ENCODE results near the gene INHBA. TPM values are rescaled to one million over a fixed set of nuclear protein-coding genes. Genes with fewer than 3 reads are reported as not detected.

The INHBA gene
- total RNA-seq, 1 donor from 2014 or later = 0.16 TPM

DNA sequence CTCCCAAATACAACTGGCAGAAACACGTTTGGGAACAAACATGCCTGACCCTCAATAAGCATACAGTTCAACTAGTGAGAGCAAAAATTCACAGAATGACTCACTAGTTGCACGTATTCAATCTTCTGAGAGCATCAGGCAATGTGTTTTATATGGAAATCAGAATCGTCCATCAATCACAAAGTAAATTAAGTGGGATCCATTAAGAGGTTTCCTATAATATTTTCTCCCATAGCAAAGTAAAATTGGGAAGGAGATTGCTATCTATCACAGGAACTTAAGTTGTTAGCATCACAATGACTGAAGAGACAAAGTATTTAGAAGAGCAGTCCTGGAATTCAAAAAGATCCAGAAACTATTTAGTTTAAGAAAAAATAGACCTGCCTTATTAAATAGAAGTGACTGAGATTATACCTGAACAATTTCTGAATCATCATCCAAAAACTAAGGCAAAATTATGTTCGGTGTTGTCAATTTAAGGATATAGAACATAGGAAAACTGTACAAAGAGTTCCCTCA, 28.3 kb downstream of the INHBA start:
- H3K27ac Mint-ChIP-seq = no peak overlapping the region

DNA sequence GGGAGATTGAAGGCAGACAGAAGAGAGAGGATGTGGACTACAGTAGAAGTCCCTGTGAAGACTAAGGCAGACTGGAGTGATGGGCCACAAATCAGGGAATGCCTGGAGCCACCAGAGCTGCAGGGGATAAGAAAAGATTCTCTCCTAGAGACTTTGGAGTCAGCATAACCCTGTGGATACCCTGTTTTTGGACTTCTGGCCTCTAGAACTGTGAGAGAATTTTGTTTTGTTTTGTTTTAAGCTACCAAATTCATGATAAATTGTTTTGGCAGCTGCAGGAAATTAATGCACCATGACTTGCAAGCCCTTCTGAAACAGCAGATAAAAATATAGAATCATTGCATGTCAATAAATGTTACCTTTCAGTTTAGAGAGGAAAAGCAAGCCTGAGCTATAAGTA, 41.3 kb downstream of the INHBA start:
- ATAC-seq (ENCODE audit: low read depth) (no peak), DNase-seq (no peak)
- intact Hi-C loops (cut with micrococcal nuclease) = no loop called here
- H3K27me3 Mint-ChIP-seq = no peaks in the 10 kb centered on the region
- no peaks in the 10 kb centered on the region for H3K4me1 Mint-ChIP-seq
- H3K36me3 Mint-ChIP-seq (ENCODE audit: low read depth) = no peaks in the 10 kb centered on the region
- TF ChIP-seq, protein P1, sequence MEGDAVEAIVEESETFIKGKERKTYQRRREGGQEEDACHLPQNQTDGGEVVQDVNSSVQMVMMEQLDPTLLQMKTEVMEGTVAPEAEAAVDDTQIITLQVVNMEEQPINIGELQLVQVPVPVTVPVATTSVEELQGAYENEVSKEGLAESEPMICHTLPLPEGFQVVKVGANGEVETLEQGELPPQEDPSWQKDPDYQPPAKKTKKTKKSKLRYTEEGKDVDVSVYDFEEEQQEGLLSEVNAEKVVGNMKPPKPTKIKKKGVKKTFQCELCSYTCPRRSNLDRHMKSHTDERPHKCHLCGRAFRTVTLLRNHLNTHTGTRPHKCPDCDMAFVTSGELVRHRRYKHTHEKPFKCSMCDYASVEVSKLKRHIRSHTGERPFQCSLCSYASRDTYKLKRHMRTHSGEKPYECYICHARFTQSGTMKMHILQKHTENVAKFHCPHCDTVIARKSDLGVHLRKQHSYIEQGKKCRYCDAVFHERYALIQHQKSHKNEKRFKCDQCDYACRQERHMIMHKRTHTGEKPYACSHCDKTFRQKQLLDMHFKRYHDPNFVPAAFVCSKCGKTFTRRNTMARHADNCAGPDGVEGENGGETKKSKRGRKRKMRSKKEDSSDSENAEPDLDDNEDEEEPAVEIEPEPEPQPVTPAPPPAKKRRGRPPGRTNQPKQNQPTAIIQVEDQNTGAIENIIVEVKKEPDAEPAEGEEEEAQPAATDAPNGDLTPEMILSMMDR (IDR thresholded peaks at IDR 0.05) = no peak
- POLR2A ChIA-PET = no interaction called here
- no peak overlapping the region for H3K27ac Mint-ChIP-seq
- no peaks in the 10 kb centered on the region for H3K9me3 Mint-ChIP-seq
- H3K4me3 Mint-ChIP-seq = no peak overlapping the region
- CTCF ChIA-PET = no interaction called here

More for the DNA sequence above, 28.3 kb downstream of the INHBA start:
- Mint-ChIP-seq H3K4me3 (no peak overlapping the region), H3K9me3 (no peaks in the 10 kb centered on the region), H3K36me3 (ENCODE audit: low read depth) (no peaks in the 10 kb centered on the region), H3K4me1 (no peaks in the 10 kb centered on the region), H3K27me3 (peaks cover 13% of the 10 kb centered on the region)
- POLR2A ChIA-PET = no interaction called here
- ATAC-seq (ENCODE audit: low read depth) = no peak
- TF ChIP-seq, protein P1 (IDR thresholded peaks at IDR 0.05) = no peak
- intact Hi-C loops (cut with micrococcal nuclease) = no loop called here
- CTCF ChIA-PET = no interaction called here
- DNase-seq = no peak

GRCh38 chr7:41659539-41659938, 43.4 kb downstream of the INHBA start:
- ChIA-PET POLR2A (no interaction called here), CTCF (no interaction called here)
- intact Hi-C loops (cut with micrococcal nuclease) = no loop called here
- Mint-ChIP-seq H3K4me3 (no peak overlapping the region), H3K9me3 (no peaks in the 10 kb centered on the region), H3K4me1 (no peaks in the 10 kb centered on the region), H3K27me3 (no peaks in the 10 kb centered on the region), H3K27ac (no peak overlapping the region), H3K36me3 (ENCODE audit: low read depth) (no peaks in the 10 kb centered on the region)
- ATAC-seq (ENCODE audit: low read depth) (no peak), DNase-seq (no peak)
- TF ChIP-seq, protein P1 (IDR thresholded peaks at IDR 0.05) = no peak

GRCh38 chr7:41656366-41656765, 46.5 kb downstream of the INHBA start:
- Mint-ChIP-seq H3K36me3 (ENCODE audit: low read depth) (no peaks in the 10 kb centered on the region), H3K27me3 (peaks cover 2% of the 10 kb centered on the region), H3K9me3 (no peaks in the 10 kb centered on the region), H3K4me3 (no peak overlapping the region), H3K4me1 (no peaks in the 10 kb centered on the region), H3K27ac (no peak overlapping the region)
- DNase-seq (no peak), ATAC-seq (ENCODE audit: low read depth) (no peak)
- POLR2A ChIA-PET = no interaction called here
- intact Hi-C loops (cut with micrococcal nuclease) = no loop called here
- TF ChIP-seq, protein P1 (IDR thresholded peaks at IDR 0.05) = no peak
- CTCF ChIA-PET = no interaction called here

GRCh38 chr7:41655426-41655825, 47.5 kb downstream of the INHBA start:
- Mint-ChIP-seq H3K27ac (no peak overlapping the region), H3K9me3 (no peaks in the 10 kb centered on the region), H3K4me3 (no peak overlapping the region), H3K4me1 (no peaks in the 10 kb centered on the region), H3K27me3 (peaks cover 3% of the 10 kb centered on the region), H3K36me3 (ENCODE audit: low read depth) (no peaks in the 10 kb centered on the region)
- TF ChIP-seq, protein P1 (IDR thresholded peaks at IDR 0.05) = no peak
- DNase-seq (no peak), ATAC-seq (ENCODE audit: low read depth) (no peak)
- POLR2A ChIA-PET = no interaction called here
- CTCF ChIA-PET = interaction anchor here (0.5 kb wide), 1 partner anchor 1130 kb away, joined by 3 read pairs; no protein-coding TSS in a partner anchor
- intact Hi-C loops (cut with micrococcal nuclease) = no loop called here

Data from activated B cell treated with CpG ODN at 0.5 μM for 24 hours (primary cell).